Activated T-helper 2 cell treated with anti-CD3 and anti-CD28 coated beads, Interferon-gamma antibody, Interleukin-2, Interleukin-4, amounts not matched to agents 10 μg/mL and 5 μg/mL and 100 μg/mL, durations not matched to agents 14 hours and 24 hours and 36 hours (primary cell): ENCODE results near the gene EIF3L. TPM values are rescaled to one million over a fixed set of nuclear protein-coding genes. Genes with fewer than 3 reads are reported as not detected.

Experiments
- DNase-seq: peaks from one replicate; pipeline ENCODE4 v3.0.0; 2021; ENCODE audit warnings: low spot score
- H3K27ac Mint-ChIP-seq: one replicate; pipeline ENCODE4 v1.8.0; 2021; ENCODE audit warnings: mixed read lengths
- H3K27me3 Mint-ChIP-seq: one replicate; pipeline ENCODE4 v1.8.0; 2021; ENCODE audit warnings: low read depth, mixed read lengths
- H3K36me3 Mint-ChIP-seq: one replicate; pipeline ENCODE4 v1.8.0; 2021; ENCODE audit warnings: low read depth, mixed read lengths
- H3K4me1 Mint-ChIP-seq: one replicate; pipeline ENCODE4 v1.8.0; 2021; ENCODE audit warnings: low read depth, mixed read lengths
- H3K4me3 Mint-ChIP-seq: one replicate; pipeline ENCODE4 v1.8.0; 2021; ENCODE audit warnings: low read depth, mild to moderate bottlenecking, moderate library complexity, mixed read lengths
- H3K9me3 Mint-ChIP-seq: one replicate; pipeline ENCODE4 v1.8.0; 2021; ENCODE audit warnings: mixed read lengths
- intact Hi-C: fragments of 100-400 bp; cut with micrococcal nuclease; formaldehyde crosslinking; loops from one replicate; pipeline ENCODE4 v1.15.1; 2023
- total RNA-seq: library from RNA; stranded (reverse); gene quantifications from 2 replicates; pipeline ENCODE4 v1.2.3, GENCODE V29; 2022

Gene EIF3L
- total RNA-seq, 1 donor from 2014 or later = 480 TPM

GRCh38 chr22:37807410-37808293, 41.6 kb upstream of the EIF3L start, which contains the start of gene GCAT:
GCAT (plus strand) TSS chr22:37807934; CDS start chr22:37807968, 34 bp downstream.
- H3K4me3 Mint-ChIP-seq = peak within 1 kb of the TSS; percentile 77
- intact Hi-C loops = loop anchor here (5.0 to 10.0 kb wide), 4 partner anchors 35 to 200 kb away; partner anchors contain the start of genes ANKRD54, GGA1 and LGALS1
- H3K27ac Mint-ChIP-seq = no peak within 1 kb of the TSS
- peaks cover 3% of the 10 kb centered on the region for H3K36me3 Mint-ChIP-seq
- H3K27me3 Mint-ChIP-seq = peaks cover 26% of the 10 kb centered on the region
- DNase-seq = peak; percentile 88
- no peaks in the 10 kb centered on the region for H3K9me3 Mint-ChIP-seq
- H3K4me1 Mint-ChIP-seq = peaks cover 36% of the 10 kb centered on the region

DNA sequence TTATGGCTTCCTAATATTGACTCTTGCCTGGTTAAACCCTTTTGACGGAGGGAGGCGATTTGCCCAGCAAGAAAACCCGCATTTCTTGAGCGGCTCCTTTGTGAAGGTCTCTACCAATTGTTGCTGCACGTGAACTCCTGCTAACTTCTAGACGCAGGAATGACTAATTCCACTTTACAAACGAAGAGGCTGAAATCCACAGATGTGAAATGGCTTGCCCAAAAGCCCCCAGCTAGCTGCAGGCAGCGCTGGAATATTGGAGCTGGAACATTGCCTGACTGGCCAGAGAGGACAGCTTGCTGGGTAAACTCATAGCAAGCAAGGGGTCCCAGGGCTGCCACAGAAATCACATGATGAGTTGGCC, 40.9 kb upstream of the EIF3L start:
- Mint-ChIP-seq H3K4me1 (peaks cover 30% of the 10 kb centered on the region), H3K4me3 (peak overlapping the region; percentile 77), H3K27ac (no peak overlapping the region), H3K36me3 (peaks cover 3% of the 10 kb centered on the region), H3K9me3 (no peaks in the 10 kb centered on the region), H3K27me3 (peaks cover 20% of the 10 kb centered on the region)
- DNase-seq = no peak
- intact Hi-C loops = loop anchor here (5.0 to 10.0 kb wide), 4 partner anchors 34 to 201 kb away; partner anchors contain the start of genes ANKRD54, GGA1 and LGALS1

DNA sequence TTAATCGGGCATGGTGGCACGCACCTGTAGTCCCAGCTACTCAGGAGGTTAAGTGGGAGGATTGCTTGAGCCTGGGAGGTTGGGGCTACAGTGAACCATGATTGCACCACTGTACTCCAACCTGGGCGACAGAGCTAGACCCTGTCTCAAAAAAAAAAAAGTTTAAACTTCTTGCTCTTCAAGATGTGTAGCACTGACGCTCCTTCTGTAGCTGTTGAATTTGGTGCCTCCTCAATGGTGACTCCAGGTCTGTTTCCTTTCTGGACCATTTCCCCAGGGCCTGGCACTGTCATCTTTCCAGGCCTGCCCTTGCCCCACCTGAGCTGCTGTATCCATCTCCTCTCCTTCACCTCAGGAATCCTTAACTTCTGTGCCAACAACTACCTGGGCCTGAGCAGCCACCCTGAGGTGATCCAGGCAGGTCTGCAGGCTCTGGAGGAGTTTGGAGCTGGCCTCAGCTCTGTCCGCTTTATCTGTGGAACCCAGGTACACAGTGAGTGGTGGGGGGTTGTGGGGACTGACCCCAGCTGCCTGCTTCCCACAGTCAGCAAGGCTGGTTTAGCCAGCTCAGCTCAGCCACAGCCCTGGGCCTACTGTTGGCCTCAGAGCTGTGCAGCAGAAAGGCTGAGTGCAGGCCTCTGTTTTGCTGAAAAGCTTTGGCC, 39.4 kb upstream of the EIF3L start:
- Mint-ChIP-seq H3K36me3 (peaks cover 6% of the 10 kb centered on the region), H3K4me1 (peaks cover 23% of the 10 kb centered on the region), H3K27ac (no peak overlapping the region), H3K27me3 (peaks cover 12% of the 10 kb centered on the region), H3K4me3 (peak overlapping the region; percentile 60), H3K9me3 (no peaks in the 10 kb centered on the region)
- intact Hi-C loops = loop anchor here (5.0 to 10.0 kb wide), 4 partner anchors 32 to 203 kb away; partner anchors contain the start of genes ANKRD54, GGA1 and LGALS1
- DNase-seq = no peak

GRCh38 chr22:37811867-37812266, 37.4 kb upstream of the EIF3L start:
- Mint-ChIP-seq H3K27me3 (peaks cover 4% of the 10 kb centered on the region), H3K4me1 (peaks cover 10% of the 10 kb centered on the region), H3K36me3 (peaks cover 15% of the 10 kb centered on the region), H3K9me3 (no peaks in the 10 kb centered on the region), H3K27ac (no peak overlapping the region), H3K4me3 (no peak overlapping the region)
- DNase-seq = no peak
- intact Hi-C loops = no loop called here

- H3K36me3 Mint-ChIP-seq = peaks cover 19% of the 10 kb centered on the region
- intact Hi-C loops = no loop called here
- no peaks in the 10 kb centered on the region for H3K27me3 Mint-ChIP-seq
- DNase-seq = no peak
- no peaks in the 10 kb centered on the region for H3K9me3 Mint-ChIP-seq
- H3K4me1 Mint-ChIP-seq = peaks cover 11% of the 10 kb centered on the region
- no peak overlapping the region for H3K4me3 Mint-ChIP-seq
- H3K27ac Mint-ChIP-seq = no peak overlapping the region
Measured at GRCh38 chr22:37812869-37813678, 36.1 kb upstream of the EIF3L start.

DNA sequence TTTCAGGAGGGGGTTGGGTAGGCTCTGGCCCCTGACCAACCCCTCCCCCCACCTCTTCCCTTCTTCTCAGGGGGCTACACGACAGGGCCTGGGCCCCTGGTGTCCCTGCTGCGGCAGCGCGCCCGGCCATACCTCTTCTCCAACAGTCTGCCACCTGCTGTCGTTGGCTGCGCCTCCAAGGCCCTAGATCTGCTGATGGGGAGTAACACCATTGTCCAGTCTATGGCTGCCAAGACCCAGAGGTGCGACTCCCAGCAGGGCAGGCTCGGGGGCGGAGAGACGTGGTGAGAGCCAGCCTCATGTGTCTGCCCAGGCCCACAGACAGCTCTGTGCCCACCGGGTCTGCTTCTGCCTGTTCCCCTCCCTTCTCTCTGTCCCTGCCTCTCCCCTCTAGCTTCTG, 33.6 kb upstream of the EIF3L start:
- H3K27ac Mint-ChIP-seq = no peak overlapping the region
- H3K36me3 Mint-ChIP-seq = peaks cover 16% of the 10 kb centered on the region
- intact Hi-C loops = no loop called here
- H3K9me3 Mint-ChIP-seq = no peaks in the 10 kb centered on the region
- no peak for DNase-seq
- no peak overlapping the region for H3K4me3 Mint-ChIP-seq
- H3K27me3 Mint-ChIP-seq = peaks cover 12% of the 10 kb centered on the region
- peaks cover 11% of the 10 kb centered on the region for H3K4me1 Mint-ChIP-seq

DNA sequence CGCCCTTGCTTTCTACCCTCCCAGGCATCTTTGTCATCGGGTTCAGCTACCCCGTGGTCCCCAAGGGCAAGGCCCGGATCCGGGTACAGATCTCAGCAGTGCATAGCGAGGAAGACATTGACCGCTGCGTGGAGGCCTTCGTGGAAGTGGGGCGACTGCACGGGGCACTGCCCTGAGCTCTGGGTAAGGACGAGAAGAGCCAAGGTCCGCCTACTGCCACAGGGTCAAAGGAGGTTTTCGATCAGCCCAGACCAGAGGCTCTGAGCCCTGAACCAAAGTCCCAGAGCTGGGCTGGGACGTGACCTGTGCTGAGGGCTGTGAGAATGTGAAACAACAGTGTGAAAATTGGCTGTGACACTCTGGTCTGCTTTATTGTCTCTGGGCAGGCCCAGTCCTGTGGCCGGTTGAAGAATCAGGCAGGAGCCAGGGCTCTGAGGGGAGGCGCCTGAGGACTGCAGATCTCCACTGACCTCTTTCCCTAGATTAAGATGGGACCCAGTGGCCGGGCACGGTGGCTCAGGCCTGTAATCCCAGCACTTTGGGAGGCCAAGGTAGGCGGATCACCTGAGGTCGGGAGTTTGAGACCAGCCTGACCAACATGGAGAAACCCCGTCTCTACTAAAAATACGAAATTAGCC, 32.6 kb upstream of the EIF3L start:
- Mint-ChIP-seq H3K27me3 (peaks cover 17% of the 10 kb centered on the region), H3K4me1 (peaks cover 11% of the 10 kb centered on the region), H3K36me3 (peaks cover 16% of the 10 kb centered on the region), H3K27ac (no peak overlapping the region), H3K4me3 (no peak overlapping the region), H3K9me3 (no peaks in the 10 kb centered on the region)
- DNase-seq = no peak
- intact Hi-C loops = loop anchor here (1.0 to 2.0 kb wide), 2 partner anchors 28 to 47 kb away; partner anchors contain the start of gene ANKRD54

DNA sequence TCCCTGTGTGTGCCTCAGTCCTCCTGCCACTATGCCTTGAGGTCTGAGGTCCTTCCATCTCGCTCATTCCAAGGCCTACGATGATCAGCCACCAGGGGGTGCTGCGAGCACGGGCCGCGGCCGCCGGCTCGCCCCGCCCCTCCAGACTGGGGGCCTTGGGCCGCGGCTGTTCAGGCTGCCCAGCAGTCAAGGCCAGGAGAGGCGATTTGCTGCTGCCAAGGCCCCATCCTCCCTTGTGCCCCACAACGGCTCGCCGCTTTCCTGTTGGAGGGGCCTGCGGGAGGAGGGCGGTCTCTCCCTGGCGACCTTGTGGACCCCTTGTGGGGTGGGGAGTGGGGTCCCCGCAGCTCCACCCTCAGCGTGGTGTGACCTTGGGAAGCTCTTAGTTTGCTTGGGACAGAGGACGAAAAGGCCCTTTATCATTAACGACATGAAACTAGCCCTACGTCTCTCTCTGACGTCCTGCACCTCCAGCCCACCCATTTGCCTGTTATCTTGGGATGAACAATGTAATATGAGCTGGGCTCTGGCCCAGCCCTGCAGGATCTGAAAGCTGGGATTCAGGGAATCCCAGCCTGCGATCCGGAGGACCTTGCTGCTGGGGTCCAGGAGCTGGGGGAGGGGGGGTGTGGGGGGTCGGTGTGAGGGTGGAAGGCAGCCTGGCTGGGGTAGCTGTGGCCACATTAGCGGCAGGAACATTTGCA, 31.4 kb upstream of the EIF3L start:
- H3K27ac Mint-ChIP-seq = no peak overlapping the region
- peaks cover 11% of the 10 kb centered on the region for H3K4me1 Mint-ChIP-seq
- peaks cover 22% of the 10 kb centered on the region for H3K27me3 Mint-ChIP-seq
- peak; percentile 73 for DNase-seq
- no peaks in the 10 kb centered on the region for H3K9me3 Mint-ChIP-seq
- no peak overlapping the region for H3K4me3 Mint-ChIP-seq
- intact Hi-C loops = loop anchor here (1.0 to 2.0 kb wide), 2 partner anchors 27 to 45 kb away; partner anchors contain the start of gene ANKRD54
- peaks cover 16% of the 10 kb centered on the region for H3K36me3 Mint-ChIP-seq

DNA sequence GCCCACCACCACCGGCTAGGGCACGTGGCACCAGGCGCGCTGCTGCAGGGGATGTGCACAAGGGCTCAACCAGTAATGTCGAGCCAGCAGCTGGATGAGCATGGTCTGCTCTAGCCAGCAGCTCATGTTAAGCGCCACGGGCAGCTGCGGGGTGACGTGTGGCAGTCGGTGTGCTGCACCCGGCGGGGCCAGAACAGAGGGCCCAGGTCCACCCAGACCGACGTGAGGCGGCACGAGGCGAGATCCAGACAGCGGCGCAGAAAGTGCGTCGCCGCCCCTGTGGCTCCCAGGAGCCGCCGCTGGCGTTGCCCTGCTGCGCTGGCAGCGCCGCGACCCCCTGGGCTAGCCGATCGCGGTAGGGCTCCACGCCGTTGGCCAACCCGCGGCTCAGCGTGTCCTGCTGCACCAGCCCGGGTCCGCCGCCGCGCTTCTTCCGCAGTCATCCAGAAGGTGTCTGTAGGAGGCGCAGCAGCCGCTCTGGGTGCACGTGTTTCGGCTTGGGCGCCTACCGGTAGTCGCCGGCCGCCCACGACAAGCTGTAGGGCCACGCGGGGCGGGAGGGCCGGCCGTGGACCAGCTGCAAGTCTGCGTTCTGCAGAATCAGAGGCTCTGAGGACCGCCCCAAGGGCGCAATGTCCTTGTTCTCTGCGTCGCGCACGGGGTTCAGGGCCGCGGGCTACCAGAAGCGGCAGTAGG, 30.7 kb upstream of the EIF3L start:
- DNase-seq = peak; percentile 68
- intact Hi-C loops = no loop called here

GRCh38 chr22:37819105-37819433, 30.1 kb upstream of the EIF3L start:
- peaks cover 13% of the 10 kb centered on the region for H3K36me3 Mint-ChIP-seq
- no peaks in the 10 kb centered on the region for H3K9me3 Mint-ChIP-seq
- H3K4me1 Mint-ChIP-seq = peaks cover 11% of the 10 kb centered on the region
- DNase-seq = no peak
- no peak overlapping the region for H3K27ac Mint-ChIP-seq
- H3K4me3 Mint-ChIP-seq = peak overlapping the region; percentile 51
- peaks cover 30% of the 10 kb centered on the region for H3K27me3 Mint-ChIP-seq
- intact Hi-C loops = no loop called here

More for the DNA sequence above, 30.7 kb upstream of the EIF3L start:
- Mint-ChIP-seq H3K9me3 (no peaks in the 10 kb centered on the region), H3K27me3 (peaks cover 29% of the 10 kb centered on the region), H3K36me3 (peaks cover 13% of the 10 kb centered on the region), H3K4me3 (peak overlapping the region; percentile 51), H3K27ac (no peak overlapping the region), H3K4me1 (peaks cover 11% of the 10 kb centered on the region)

DNA sequence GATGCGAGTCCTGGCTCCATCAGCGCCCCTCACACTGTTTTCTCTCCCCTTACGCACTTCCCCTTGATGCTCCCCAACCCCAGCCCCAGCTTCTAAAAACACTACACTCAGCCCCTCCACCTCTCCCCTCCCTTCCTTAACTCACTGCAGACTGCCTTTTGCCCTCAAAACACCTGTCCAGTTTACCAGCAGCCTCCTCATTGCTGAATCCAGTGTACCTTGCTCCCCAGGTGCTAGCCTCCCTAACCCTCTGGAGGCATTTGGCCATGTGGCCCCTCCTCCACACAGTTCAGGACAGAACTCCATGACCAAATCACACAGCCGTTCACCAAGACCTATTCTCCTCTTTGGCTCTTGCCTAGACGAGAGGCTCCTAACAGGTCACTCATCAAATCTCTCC, 28.9 kb upstream of the EIF3L start:
- Mint-ChIP-seq H3K9me3 (no peaks in the 10 kb centered on the region), H3K4me1 (peaks cover 13% of the 10 kb centered on the region), H3K4me3 (no peak overlapping the region)

More for the DNA sequence above, 28.9 kb upstream of the EIF3L start:
- Mint-ChIP-seq H3K36me3 (peaks cover 13% of the 10 kb centered on the region), H3K27me3 (peaks cover 32% of the 10 kb centered on the region), H3K27ac (no peak overlapping the region)
- intact Hi-C loops = no loop called here
- no peak for DNase-seq
